Activated T-cell treated with anti-CD3 and anti-CD28 coated beads, Interleukin-2, amount 50 U/mL, for 4 hours (primary cell): Measurements from ENCODE around the gene CUEDC2. TPM values are rescaled to one million over a fixed set of nuclear protein-coding genes. Genes with fewer than 3 reads are reported as not detected.
A peak's percentile ranks its signal among the peaks of the same experiment; 100 is the strongest.

Source experiments
- ATAC-seq, 2 donors: fragments of 200-7000 bp; cut with Tn5 transposase; one replicate each; pipeline ENCODE4 v1.10.0; 2021
- DNase-seq: peaks from one replicate; pipeline ENCODE4 v3.0.0-alpha.2; 2020
- H3K27me3 Mint-ChIP-seq: one replicate; pipeline ENCODE4 v1.8.0; 2021; ENCODE audit warnings: low read depth, mixed read lengths
- H3K36me3 Mint-ChIP-seq: one replicate; pipeline ENCODE4 v1.8.0; 2022; ENCODE audit warnings: mixed read lengths; ENCODE audit not compliant: insufficient read depth
- H3K4me1 Mint-ChIP-seq: one replicate; pipeline ENCODE4 v1.8.0; 2021; ENCODE audit warnings: low read depth, mixed read lengths
- H3K4me3 Mint-ChIP-seq: one replicate; pipeline ENCODE4 v1.8.0; 2021; ENCODE audit warnings: mild to moderate bottlenecking, moderate library complexity, mixed read lengths
- H3K9me3 Mint-ChIP-seq: one replicate; pipeline ENCODE4 v1.8.0; 2021; ENCODE audit warnings: mixed read lengths
- total RNA-seq, 3 donors: library from RNA; stranded (reverse); gene quantifications; one replicate each; pipeline ENCODE4 v1.2.1, GENCODE V29; 2021

CUEDC2 gene
- total RNA-seq, 3 donors from 2014 or later = 44.3 to 50.6 (median 45.3) TPM

DNA sequence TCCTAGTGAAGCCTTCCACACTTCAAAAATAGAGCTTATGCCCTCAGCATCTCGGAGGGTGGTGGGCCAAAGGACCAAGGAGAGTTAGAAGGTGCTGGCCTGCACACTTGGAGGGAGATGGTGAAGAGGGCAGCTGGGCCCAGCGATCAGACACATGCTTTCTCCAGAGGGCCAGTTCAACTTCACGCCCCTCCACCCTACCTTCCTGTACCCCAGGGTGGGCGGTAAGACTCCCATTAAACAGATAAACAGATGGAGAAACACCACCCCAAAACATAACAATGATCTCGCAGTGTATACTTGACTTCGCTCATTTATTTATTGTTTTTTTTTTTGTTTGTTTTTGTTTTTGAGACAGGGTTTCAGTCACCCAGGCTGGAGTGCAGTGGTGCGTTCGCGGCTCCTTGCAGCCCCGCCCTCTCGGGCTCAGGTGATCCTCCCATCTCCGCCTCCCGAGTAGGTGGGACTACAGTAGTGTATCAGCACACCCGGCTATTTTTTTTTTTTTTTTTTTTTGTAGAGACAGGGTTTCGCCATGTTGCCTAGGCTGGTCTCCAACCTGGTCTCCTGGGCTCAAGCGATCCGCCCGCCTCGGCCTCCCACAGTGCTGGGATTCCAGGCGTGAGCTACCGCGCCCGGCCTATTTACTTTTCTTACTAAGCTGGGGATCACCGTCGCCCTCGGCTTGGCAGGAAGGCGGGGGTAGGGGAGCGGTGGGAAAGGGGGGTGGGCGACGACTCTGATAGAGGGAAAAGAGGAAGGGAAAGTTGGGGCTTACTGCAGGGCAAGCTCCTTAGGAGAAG lies 17.1 kb upstream of the CUEDC2 start:
- peak; percentile 83 for DNase-seq
- Mint-ChIP-seq H3K4me1 (peaks cover 26% of the 10 kb centered on the region), H3K4me3 (peak overlapping the region; percentile 90), H3K9me3 (no peaks in the 10 kb centered on the region), H3K27me3 (no peaks in the 10 kb centered on the region), H3K36me3 (peaks cover 13% of the 10 kb centered on the region)
- peak; percentile 46 to 53 for ATAC-seq

DNA sequence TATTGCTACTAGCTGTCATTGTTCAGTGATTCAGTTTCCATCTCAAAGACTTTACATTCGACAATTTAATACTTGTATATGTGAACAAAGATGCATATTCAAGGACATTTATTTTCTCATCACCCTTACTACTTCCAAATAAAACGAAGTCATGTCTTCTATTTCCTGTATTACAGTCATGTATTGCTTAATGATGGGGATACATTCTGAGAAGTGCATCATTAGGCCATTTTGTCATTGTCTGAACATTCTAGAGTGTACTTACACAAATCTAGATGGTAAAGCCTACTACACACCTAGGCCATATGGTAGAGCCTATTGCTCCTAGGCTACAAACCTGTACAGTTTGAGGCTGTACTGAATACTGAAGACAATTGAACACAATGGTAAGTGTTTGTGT lies 12.5 kb upstream of the CUEDC2 start:
- H3K9me3 Mint-ChIP-seq = no peaks in the 10 kb centered on the region
- no peak for ATAC-seq

DNA sequence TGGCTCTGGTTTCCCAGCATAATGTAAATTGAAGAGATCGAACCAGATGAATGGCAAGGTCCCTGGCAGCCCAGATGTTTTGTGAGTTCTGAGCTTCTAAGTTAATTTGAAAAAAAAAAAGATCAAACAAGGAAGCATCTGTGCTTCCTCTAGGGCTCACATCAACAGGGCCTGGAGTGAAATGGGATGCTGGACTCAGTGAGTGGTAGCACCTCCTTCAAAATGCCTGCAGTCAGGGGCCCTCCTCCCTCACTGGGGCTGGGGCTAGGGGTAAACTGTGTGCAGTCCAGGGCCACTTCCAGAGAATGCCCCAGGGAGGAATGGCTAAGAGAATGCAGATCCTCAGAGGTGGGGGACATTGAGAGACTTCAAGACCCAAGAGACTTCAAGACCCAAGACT lies 6.0 kb upstream of the CUEDC2 start:
- peaks cover 43% of the 10 kb centered on the region for H3K4me1 Mint-ChIP-seq
- H3K36me3 Mint-ChIP-seq = no peaks in the 10 kb centered on the region
- no peak overlapping the region for H3K4me3 Mint-ChIP-seq
- H3K9me3 Mint-ChIP-seq = no peaks in the 10 kb centered on the region
- ATAC-seq (no peak), DNase-seq (no peak)
- no peaks in the 10 kb centered on the region for H3K27me3 Mint-ChIP-seq

More for the DNA sequence above, 12.5 kb upstream of the CUEDC2 start:
- Mint-ChIP-seq H3K4me1 (peaks cover 8% of the 10 kb centered on the region), H3K27me3 (no peaks in the 10 kb centered on the region), H3K4me3 (no peak overlapping the region), H3K36me3 (no peaks in the 10 kb centered on the region)
- no peak for DNase-seq

DNA sequence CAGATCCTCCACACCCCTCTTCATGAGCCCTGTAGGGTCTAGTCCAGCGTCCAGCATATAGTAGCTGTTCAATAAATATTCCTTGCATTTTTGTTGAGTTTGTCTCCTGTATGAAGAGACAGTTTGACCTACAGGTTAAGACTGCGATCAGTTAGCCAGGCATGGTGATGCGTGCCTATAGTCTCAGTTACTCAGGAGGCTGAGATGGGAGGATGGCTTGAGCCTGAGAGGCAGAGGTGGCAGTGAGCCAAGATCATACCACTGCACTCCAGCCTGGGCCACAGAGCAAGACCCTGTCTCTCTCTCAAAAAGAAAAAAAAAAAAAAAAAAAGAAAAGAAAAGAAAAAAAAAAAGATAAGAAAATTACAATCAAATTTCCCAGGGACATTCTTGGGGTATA lies 5.1 kb upstream of the CUEDC2 start:
- no peak for DNase-seq
- ATAC-seq = no peak
- Mint-ChIP-seq H3K36me3 (no peaks in the 10 kb centered on the region), H3K4me3 (peak overlapping the region; percentile 79), H3K27me3 (no peaks in the 10 kb centered on the region), H3K9me3 (no peaks in the 10 kb centered on the region), H3K4me1 (peaks cover 50% of the 10 kb centered on the region)

DNA sequence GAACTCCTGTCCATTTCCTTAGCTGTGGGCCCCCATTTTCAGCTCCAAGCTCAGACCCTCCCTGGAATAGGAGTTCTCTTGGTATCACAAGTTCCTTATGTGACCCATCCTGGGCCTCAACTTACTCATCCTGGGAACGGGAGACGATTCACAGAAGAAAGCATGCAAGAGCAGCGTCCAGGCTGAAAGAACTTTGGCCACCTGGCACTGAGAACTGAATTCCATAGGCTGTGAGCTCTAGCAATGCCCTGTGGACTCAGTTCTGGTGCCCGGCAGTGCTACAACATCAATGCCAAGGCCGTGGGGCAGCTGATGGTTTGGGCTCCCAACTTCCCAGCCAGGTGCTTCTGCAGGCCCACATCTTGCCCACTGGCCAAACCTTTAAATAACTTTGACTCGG lies 3.9 kb upstream of the CUEDC2 start:
- no peaks in the 10 kb centered on the region for H3K9me3 Mint-ChIP-seq
- DNase-seq (no peak), ATAC-seq (no peak)
- peaks cover 58% of the 10 kb centered on the region for H3K4me1 Mint-ChIP-seq
- H3K4me3 Mint-ChIP-seq = peak overlapping the region; percentile 79
- H3K27me3 Mint-ChIP-seq = no peaks in the 10 kb centered on the region
- no peaks in the 10 kb centered on the region for H3K36me3 Mint-ChIP-seq

DNA sequence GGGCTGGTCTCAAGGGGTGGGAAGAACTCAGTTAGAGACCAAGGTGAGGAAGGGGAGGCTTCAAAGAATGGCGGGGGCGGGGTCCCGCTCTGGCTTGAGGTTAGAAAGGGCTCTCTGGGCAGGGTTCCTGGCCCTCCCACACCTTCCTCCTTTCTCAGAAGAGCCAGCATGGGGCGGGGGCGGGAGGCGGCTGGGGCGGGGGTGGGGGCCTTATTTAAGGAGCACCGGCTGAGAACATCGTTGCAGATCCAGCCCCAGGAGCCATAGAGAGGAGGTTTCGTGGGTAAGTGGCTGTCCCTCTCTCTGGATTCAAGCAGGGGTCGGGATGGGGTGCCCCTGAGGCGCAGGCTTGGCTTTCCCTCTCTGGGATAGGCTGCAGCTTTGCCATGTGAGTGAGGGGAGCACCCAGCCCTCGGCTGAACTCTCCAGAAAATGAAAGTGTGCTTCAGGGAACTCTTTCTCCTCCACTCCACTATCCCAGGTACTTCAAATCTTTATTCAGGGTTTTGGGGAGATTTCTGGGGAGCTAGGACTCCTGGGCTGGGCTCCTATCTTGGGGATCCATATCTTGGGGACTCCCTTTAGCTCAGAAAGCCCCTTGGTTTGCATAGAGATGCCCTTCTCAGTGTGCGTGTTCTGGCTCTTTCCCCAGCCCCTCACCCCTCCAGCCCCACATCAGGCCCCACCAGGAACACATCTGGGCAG lies 3.3 kb upstream of the CUEDC2 start:
- H3K4me3 Mint-ChIP-seq = peak overlapping the region; percentile 79
- H3K9me3 Mint-ChIP-seq = no peaks in the 10 kb centered on the region
- peak; percentile 48 for DNase-seq
- peaks cover 58% of the 10 kb centered on the region for H3K4me1 Mint-ChIP-seq
- no peaks in the 10 kb centered on the region for H3K27me3 Mint-ChIP-seq
- peak in 1 of 2 donors; percentile 23 for ATAC-seq
- no peaks in the 10 kb centered on the region for H3K36me3 Mint-ChIP-seq

DNA sequence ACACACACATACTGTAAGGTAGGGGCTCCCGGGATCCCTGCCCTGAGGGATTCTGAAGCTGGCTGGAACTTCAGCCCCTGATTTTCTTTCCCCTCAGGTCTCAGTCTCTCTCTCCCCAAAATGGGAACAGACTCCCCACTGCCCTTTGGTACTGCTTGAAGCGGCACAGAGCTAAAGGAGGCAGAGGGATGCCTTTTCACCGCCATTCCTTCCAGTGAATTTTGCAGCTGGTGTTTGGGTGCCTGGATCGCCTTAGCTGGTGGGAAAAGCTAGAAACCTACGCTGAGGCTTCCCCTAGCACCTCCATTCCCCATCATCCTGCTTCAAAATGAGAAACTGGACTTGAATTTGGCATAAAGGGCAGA lies 2.7 kb upstream of the CUEDC2 start:
- H3K9me3 Mint-ChIP-seq = no peaks in the 10 kb centered on the region
- no peak for ATAC-seq
- H3K36me3 Mint-ChIP-seq = no peaks in the 10 kb centered on the region
- peaks cover 58% of the 10 kb centered on the region for H3K4me1 Mint-ChIP-seq
- H3K4me3 Mint-ChIP-seq = peak overlapping the region; percentile 79
- H3K27me3 Mint-ChIP-seq = no peaks in the 10 kb centered on the region
- DNase-seq = no peak

DNA sequence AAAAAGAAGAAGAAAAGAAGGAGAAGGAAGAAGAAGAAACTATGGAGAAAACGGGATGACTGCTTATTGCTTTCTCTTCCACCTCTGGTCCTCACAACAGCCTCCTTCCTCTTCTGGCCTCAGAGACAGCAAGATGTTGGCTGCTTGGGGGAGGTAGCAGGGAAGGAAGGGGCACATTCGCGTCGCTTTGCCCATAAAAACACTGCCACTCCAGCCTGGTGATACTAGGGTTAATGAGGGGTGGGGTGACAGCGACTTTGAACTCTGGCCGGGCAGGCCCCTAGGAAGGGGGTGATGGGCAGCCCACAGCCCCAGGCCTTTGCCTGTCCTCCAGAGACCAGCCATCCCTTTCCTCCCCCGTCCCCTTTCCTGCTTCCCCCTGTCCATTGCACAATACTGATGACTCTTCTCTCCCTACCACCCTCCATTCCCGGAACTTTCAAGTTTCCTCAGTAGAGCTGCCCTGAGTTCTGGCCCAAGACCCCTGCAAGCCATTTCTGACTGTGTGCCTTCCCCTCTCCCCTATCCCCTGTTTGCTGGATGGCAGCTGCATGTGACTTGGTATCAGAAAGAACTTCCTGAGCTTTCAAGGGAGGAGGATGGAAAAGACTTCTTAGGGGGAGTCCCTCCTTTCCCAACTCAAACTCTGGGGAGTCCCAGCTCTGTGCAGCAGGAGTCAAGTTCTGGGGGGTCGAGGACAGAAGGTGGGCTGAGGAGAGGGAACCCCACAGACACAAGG lies 2.2 kb upstream of the CUEDC2 start:
- H3K4me1 Mint-ChIP-seq = peaks cover 58% of the 10 kb centered on the region

DNA sequence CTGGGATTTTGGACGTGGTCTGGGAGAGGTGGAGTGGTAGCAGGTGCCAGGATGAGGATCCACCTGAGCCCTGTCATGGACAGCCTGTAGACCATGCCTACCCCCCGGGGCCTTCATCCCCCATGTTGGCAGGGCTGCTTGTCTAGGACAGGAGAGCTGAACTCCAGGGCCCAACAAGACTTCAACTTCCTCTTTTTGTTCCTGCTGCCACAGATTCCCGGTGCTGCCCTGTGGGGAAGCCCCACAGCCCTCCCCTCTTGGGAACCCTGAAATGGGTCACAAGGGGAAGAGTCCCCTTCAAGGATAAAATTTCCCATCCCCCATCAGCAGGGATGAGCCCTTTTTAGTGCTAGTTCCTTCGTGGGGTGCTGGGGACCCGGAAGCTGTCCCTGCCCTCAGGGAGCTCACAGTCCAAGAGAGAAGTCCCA lies 1.3 kb upstream of the CUEDC2 start:
- H3K4me3 Mint-ChIP-seq = peak overlapping the region; percentile 92
- DNase-seq (no peak), ATAC-seq (no peak)
- H3K9me3 Mint-ChIP-seq = no peaks in the 10 kb centered on the region
- no peaks in the 10 kb centered on the region for H3K27me3 Mint-ChIP-seq
- H3K36me3 Mint-ChIP-seq = no peaks in the 10 kb centered on the region
- H3K4me1 Mint-ChIP-seq = peaks cover 58% of the 10 kb centered on the region

More for the DNA sequence above, 2.2 kb upstream of the CUEDC2 start:
- no peak for DNase-seq
- Mint-ChIP-seq H3K36me3 (no peaks in the 10 kb centered on the region), H3K9me3 (no peaks in the 10 kb centered on the region), H3K27me3 (no peaks in the 10 kb centered on the region), H3K4me3 (peak overlapping the region; percentile 79)
- no peak for ATAC-seq

DNA sequence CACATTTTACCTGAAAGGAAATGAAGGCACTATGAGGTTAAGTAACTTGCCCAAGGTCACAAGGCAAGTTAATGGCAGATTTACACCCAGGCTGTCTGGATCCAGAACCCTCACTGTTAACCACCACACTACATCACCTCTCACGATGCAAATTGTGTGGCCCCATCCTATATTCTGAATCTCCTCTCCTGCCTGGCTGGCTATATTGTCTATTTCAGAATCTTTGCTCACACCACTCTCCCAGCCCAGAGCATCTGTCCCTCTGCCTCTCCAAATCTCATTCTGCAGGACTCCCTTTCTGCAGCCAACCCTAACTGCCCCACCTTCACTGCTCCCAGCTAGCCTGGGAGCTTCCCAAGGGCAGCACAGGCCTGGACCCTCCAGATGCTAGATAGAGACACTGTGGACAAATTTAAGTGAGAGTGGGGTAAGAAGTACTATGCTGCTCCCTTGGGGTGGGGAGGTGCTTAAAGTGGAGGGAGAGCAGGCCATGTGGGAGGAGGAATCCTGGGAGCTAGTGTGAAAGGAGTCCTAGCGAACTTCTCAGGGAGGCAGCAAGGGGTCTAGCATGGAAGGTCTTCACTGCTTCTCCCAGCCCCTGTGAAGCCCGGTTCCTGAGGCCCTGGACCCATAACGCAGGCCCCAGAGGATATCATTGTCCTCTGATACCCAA lies 786 bp downstream of the CUEDC2 start:
- Mint-ChIP-seq H3K4me1 (peaks cover 48% of the 10 kb centered on the region), H3K9me3 (no peaks in the 10 kb centered on the region), H3K27me3 (no peaks in the 10 kb centered on the region), H3K36me3 (no peaks in the 10 kb centered on the region), H3K4me3 (peak overlapping the region; percentile 92)
- ATAC-seq (no peak), DNase-seq (no peak)

DNA sequence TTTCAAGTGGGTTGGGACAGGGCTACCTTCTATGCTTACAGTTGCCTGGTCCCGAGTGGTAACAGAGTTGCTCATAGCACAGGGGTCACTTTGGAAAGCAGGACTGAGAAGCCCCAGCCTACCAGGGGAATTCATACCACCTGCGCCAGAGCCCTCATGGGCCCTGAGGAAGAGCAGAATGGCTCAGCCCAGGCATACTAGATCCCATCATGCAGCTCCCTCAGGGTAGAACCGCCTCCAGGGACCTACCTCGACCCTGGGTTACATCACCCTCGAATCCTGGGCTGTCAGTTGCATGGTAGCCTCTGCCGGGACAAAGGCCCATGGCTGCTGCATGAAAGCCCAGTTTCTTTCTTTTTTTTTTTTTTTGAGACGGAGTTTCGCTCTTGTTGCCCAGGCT lies 2.9 kb downstream of the CUEDC2 start:
- H3K27me3 Mint-ChIP-seq = no peaks in the 10 kb centered on the region
- no peaks in the 10 kb centered on the region for H3K36me3 Mint-ChIP-seq
- no peak overlapping the region for H3K4me3 Mint-ChIP-seq
- ATAC-seq (no peak), DNase-seq (no peak)
- H3K4me1 Mint-ChIP-seq = peaks cover 28% of the 10 kb centered on the region
- no peaks in the 10 kb centered on the region for H3K9me3 Mint-ChIP-seq

DNA sequence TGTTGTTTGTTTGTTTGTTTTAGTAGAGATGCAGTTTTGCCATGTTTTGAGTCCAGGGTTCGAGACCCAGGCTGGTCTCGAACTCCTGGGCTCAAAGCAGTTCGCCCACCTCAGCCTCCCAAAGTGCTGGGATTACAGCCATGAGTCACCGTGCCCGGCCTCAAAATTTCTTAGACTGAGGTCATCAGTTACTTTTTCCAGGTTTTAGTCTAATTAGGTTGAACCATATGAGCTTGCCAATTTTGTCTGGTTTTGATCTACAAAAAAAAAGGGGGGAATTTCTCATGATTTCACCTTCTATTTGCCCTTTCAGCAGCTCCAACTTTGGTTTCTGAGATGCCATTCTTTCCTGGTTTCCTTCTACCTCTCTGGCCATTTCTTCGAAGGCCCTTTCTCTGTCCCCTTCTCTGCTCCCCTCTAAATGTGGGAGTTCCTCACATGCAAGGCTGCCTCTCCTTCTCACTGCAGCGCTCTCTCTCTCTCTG lies 5.5 kb downstream of the CUEDC2 start:
- no peak for DNase-seq
- ATAC-seq = no peak
- H3K4me1 Mint-ChIP-seq = peaks cover 17% of the 10 kb centered on the region
- no peaks in the 10 kb centered on the region for H3K9me3 Mint-ChIP-seq
- H3K36me3 Mint-ChIP-seq = peaks cover 7% of the 10 kb centered on the region
- H3K4me3 Mint-ChIP-seq = no peak overlapping the region
- H3K27me3 Mint-ChIP-seq = no peaks in the 10 kb centered on the region

DNA sequence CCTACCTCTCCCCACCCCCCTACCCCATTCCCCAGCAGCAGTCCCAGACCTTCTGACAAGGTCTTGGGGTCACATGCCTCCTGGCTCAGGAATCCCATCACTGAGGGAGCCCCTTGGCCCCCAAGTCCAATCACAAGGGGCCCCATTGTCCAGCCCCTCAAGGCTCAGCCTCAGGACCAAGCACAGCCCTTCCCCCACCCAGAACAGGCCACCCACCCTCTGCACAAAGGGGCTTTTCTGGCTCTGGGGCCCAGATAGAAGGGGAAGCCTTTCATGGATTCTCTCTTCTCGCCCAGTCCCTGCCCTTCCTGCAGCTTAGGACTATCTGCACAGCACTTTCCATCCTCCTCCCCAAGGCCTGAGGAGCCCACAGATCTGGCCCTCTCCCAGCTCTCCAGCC lies 6.9 kb downstream of the CUEDC2 start:
- H3K9me3 Mint-ChIP-seq = no peaks in the 10 kb centered on the region
- DNase-seq (no peak), ATAC-seq (no peak)
- peaks cover 18% of the 10 kb centered on the region for H3K4me1 Mint-ChIP-seq
- H3K27me3 Mint-ChIP-seq = no peaks in the 10 kb centered on the region
- H3K36me3 Mint-ChIP-seq = peaks cover 7% of the 10 kb centered on the region
- no peak overlapping the region for H3K4me3 Mint-ChIP-seq

DNA sequence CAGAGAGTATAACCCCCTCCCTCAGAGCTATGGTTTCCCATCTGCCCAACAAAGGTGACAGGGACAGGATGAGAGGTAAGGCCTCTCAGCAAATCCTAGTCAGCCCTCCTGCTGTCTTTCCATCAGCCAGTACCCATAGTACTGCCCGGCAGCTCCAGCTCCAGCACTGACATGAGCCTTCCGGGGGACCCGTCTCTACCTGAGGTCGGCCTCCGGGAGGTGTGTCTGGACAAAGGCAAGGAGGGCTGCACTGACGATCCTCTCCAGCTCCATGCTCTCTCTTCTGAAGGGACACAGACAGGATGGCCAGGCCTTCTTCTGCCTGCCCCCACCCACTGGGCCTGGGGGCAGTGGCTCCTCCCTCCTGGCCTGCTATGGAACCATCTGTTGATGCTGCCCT lies 7.5 kb downstream of the CUEDC2 start:
- H3K4me1 Mint-ChIP-seq = peaks cover 24% of the 10 kb centered on the region
- no peak overlapping the region for H3K4me3 Mint-ChIP-seq
- DNase-seq (no peak), ATAC-seq (no peak)
- no peaks in the 10 kb centered on the region for H3K27me3 Mint-ChIP-seq
- peaks cover 7% of the 10 kb centered on the region for H3K36me3 Mint-ChIP-seq
- H3K9me3 Mint-ChIP-seq = no peaks in the 10 kb centered on the region
